Measurements from ENCODE around the gene SPCS3.

- TF ChIP-seq CTCF (IDR thresholded peaks at IDR 0.05), result no peak
- TF ChIP-seq POLR2A (IDR thresholded peaks at IDR 0.05), result no peak
Observed at GRCh38 chr4:176367771-176368465, 48.2 kb downstream of the SPCS3 start.
